Endothelial cell of umbilical vein (primary cell): ENCODE data around the gene CTAGE9. TPM values are rescaled to one million over a fixed set of nuclear protein-coding genes. Genes with fewer than 3 reads are reported as not detected.
A peak's percentile ranks its signal among the peaks of the same experiment; 100 is the strongest.

Source experiments
- BruUV-seq: library from RNA; stranded (reverse); fragments of 400-500 nt; replicated peaks from 2 replicates; lab custom pipeline; 2021; lab: Mats Ljungman, UMichigan
- CTCF ChIA-PET: fragments of 300-600, 350-600 bp; sonication (Branson Sonifier 250); formaldehyde crosslinking; loops from one replicate; lab custom pipeline; 2021; ENCODE audit warnings: antibody characterized with exemption, inconsistent platforms; lab: Charles Lee
- POLR2A ChIA-PET: fragments of 300-600, 350-600 bp; sonication (Branson Sonifier 250); formaldehyde crosslinking; loops from one replicate; lab custom pipeline; 2021; ENCODE audit warnings: antibody characterized with exemption, inconsistent platforms; lab: Charles Lee
- DNase-seq: peaks from one replicate; pipeline ENCODE4 v3.0.0-alpha.2; 2011; ENCODE audit warnings: low read depth, low spot score
- FAIRE-seq: peaks from 2 replicates; lab custom pipeline; 2011; peaks lifted over from hg19 to GRCh38; lab: Jason Lieb, UNC
- H2AFZ ChIP-seq: 2 replicates; pipeline ENCODE4 v1.6.0; 2012; ENCODE audit warnings: low read depth, low read length, control low read depth, inconsistent platforms
- H3K27ac ChIP-seq: 2 replicates; pipeline ENCODE4 v1.5.1; 2011; ENCODE audit warnings: low read depth, mild to moderate bottlenecking, control low read depth, low read length, moderate library complexity; ENCODE audit not compliant: insufficient read depth
- H3K27me3 ChIP-seq, 2 experiments: 2 replicates each; pipeline versions ENCODE4 v1.6.0 to v1.6.1; 2011; ENCODE audit warnings: low read length in 2 of 2, mixed read lengths in 1 of 2; ENCODE audit not compliant: control insufficient read depth in 2 of 2, insufficient read depth in 2 of 2
- H3K36me3 ChIP-seq, 2 experiments: 2 replicates in 1 of 2; 3 replicates in 1 of 2; pipeline ENCODE4 v1.5.1; 2011; ENCODE audit warnings: low read length in 2 of 2, mild to moderate bottlenecking in 1 of 2, moderate library complexity in 1 of 2; ENCODE audit not compliant: control insufficient read depth in 2 of 2, insufficient read depth in 2 of 2; ENCODE audit errors: extremely low read depth in 1 of 2
- H3K4me1 ChIP-seq: 3 replicates; pipeline ENCODE4 v1.5.1; 2011; ENCODE audit warnings: mild to moderate bottlenecking, low read length; ENCODE audit not compliant: control insufficient read depth, insufficient read depth; ENCODE audit errors: extremely low read depth
- H3K4me2 ChIP-seq: 2 replicates; pipeline ENCODE4 v1.6.1; 2011; ENCODE audit warnings: low read length, control low read depth, mixed read lengths; ENCODE audit not compliant: insufficient read depth
- H3K4me3 ChIP-seq, 3 experiments: fragments of 200-600 bp in 1 of 3; sonication (generic), shearing (Covaris generic) in 1 of 3; replicated peaks in 1 of 3; 2 replicates each; pipeline ENCODE4 v1.5.1; 2011 to 2016; ENCODE audit warnings: control low read depth in 3 of 3, low read length in 3 of 3, mild to moderate bottlenecking in 2 of 3, inconsistent platforms in 1 of 3, low read depth in 1 of 3, moderate library complexity in 1 of 3; ENCODE audit not compliant: insufficient read depth in 1 of 3
- H3K79me2 ChIP-seq: 2 replicates; pipeline ENCODE4 v1.6.0; 2012; ENCODE audit warnings: low read length, inconsistent platforms; ENCODE audit not compliant: control insufficient read depth, insufficient read depth
- H3K9ac ChIP-seq: replicated peaks from 2 replicates; pipeline ENCODE3; 2011; ENCODE audit warnings: low read length, control low read depth; ENCODE audit not compliant: insufficient read depth; ENCODE audit errors: extremely low read depth
- H3K9me1 ChIP-seq: replicated peaks from 3 replicates; pipeline ENCODE4 v1.6.0; 2011; ENCODE audit warnings: mild to moderate bottlenecking, low read length; ENCODE audit not compliant: control insufficient read depth, insufficient read depth; ENCODE audit errors: extremely low read depth
- H3K9me3 ChIP-seq: replicated peaks from 2 replicates; pipeline ENCODE4 v1.5.1; 2012; ENCODE audit warnings: low read length, inconsistent platforms; ENCODE audit not compliant: control insufficient read depth, insufficient read depth
- H4K20me1 ChIP-seq: replicated peaks from 2 replicates; pipeline ENCODE3; 2011; ENCODE audit warnings: mild to moderate bottlenecking, low read length; ENCODE audit not compliant: control insufficient read depth, insufficient read depth; ENCODE audit errors: extremely low read depth
- CTCF ChIP-seq, 2 donors: IDR thresholded peaks; 1 replicate in 1 of 2; 2 replicates in 1 of 2; pipeline ENCODE4 v1.5.1; 2011; ENCODE audit warnings: low read length in 2 of 2, mild to moderate bottlenecking in 2 of 2, moderate library complexity in 2 of 2, control low read depth in 1 of 2, inconsistent platforms in 1 of 2, low read depth in 1 of 2; ENCODE audit not compliant: insufficient read depth in 1 of 2; ENCODE audit errors: extremely low read depth in 1 of 2
- EZH2 ChIP-seq: IDR thresholded peaks from 2 replicates; pipeline ENCODE4 v1.6.1; 2012; ENCODE audit warnings: borderline replicate concordance, low read depth, mild to moderate bottlenecking, moderate library complexity, low read length, inconsistent platforms; ENCODE audit not compliant: severe bottlenecking
- FOS ChIP-seq: IDR thresholded peaks from 2 replicates; pipeline ENCODE4 v1.6.1; 2011; ENCODE audit warnings: mild to moderate bottlenecking, low read length, moderate library complexity, borderline replicate concordance; ENCODE audit not compliant: insufficient read depth
- JUN ChIP-seq: IDR thresholded peaks from 2 replicates; pipeline ENCODE4 v1.6.1; 2011; ENCODE audit warnings: borderline replicate concordance, low read depth; ENCODE audit not compliant: insufficient read length, insufficient read depth
- MAX ChIP-seq: IDR thresholded peaks from 2 replicates; pipeline ENCODE4 v1.6.1; 2011; ENCODE audit not compliant: insufficient read depth, insufficient read length
- MYC ChIP-seq: IDR thresholded peaks from one replicate; pipeline ENCODE4 v1.6.1; 2011; ENCODE audit warnings: mild to moderate bottlenecking, low read depth, low read length
- POLR2A ChIP-seq: IDR thresholded peaks from 2 replicates; pipeline ENCODE4 v1.6.1; 2012; ENCODE audit warnings: low read depth, mild to moderate bottlenecking, control low read depth, low read length
- dilution Hi-C: fragments of 300-500 bp; cut with MboI; formaldehyde crosslinking; loops from one replicate; pipeline ENCODE4 v1.15.0; 2019; ENCODE audit warnings: low sequenced_read_pairs; ENCODE audit not compliant: extremely low pct_ligation_motif_present
- intact Hi-C: fragments of 100-400 bp; cut with micrococcal nuclease; formaldehyde crosslinking; loops from one replicate; pipeline ENCODE4 v1.10.0; 2022
- polyA plus RNA-seq, 4 experiments: library from polyadenylated mRNA; depleted of rRNA in 3 of 4; stranded (reverse) in 3 of 4; unstranded in 1 of 4; fragments of >200 nt; gene quantifications; 2 replicates each; pipeline versions ENCODE4 v1.2.1 to v1.2.3, GENCODE V29; 2011 to 2012; ENCODE audit warnings: missing spikeins in 1 of 4
- total RNA-seq: library from RNA; stranded (reverse); gene quantifications from 2 replicates; pipeline ENCODE4 v1.2.3, GENCODE V29; 2021

The CTAGE9 gene
- total and polyA plus RNA-seq, 2 donors (not counting 3 experiments of a cell fraction or from before 2014, with no cell fraction given): not detected

GRCh38 chr6:131744432-131745287, 33.8 kb upstream of the CTAGE9 start:
- no peak for FAIRE-seq
- H2AFZ ChIP-seq: no peak overlapping the region

GRCh38 chr6:131741688-131742393, 31.0 kb upstream of the CTAGE9 start:
- Histone ChIP-seq H3K79me2 (no peaks in the 10 kb centered on the region), H3K9me1 (no peaks in the 10 kb centered on the region), H3K9me3 (no peaks in the 10 kb centered on the region), H3K27me3 (no peaks in the 10 kb centered on the region), H3K27ac (no peak overlapping the region), H3K4me3 (no peak overlapping the region), H3K4me2 (no peak overlapping the region), H3K4me1 (peaks cover 4% of the 10 kb centered on the region), H3K36me3 (no peaks in the 10 kb centered on the region), H4K20me1 (no peaks in the 10 kb centered on the region), H2AFZ (no peak overlapping the region), H3K9ac (no peak overlapping the region)
- ChIA-PET POLR2A (no interaction called here), CTCF (no interaction called here)
- dilution Hi-C loops (no loop called here), intact Hi-C loops (no loop called here)
- FAIRE-seq (no peak), DNase-seq (no peak)
- BruUV-seq: no TSS peak
- TF ChIP-seq MYC: no peak
- TF ChIP-seq JUN: no peak
- no peak for TF ChIP-seq EZH2
- TF ChIP-seq POLR2A: no peak
- TF ChIP-seq FOS: no peak
- TF ChIP-seq MAX: no peak
- TF ChIP-seq CTCF (IDR thresholded peaks at IDR 0.05; ENCODE audit: extremely low read depth in 1 of 2, insufficient read depth in 1 of 2, low read depth in 1 of 2, low read length in 2 of 2): no peak

More at GRCh38 chr6:131744432-131745287, 33.8 kb upstream of the CTAGE9 start:
- Histone ChIP-seq H4K20me1 (no peaks in the 10 kb centered on the region), H3K4me1 (peaks cover 4% of the 10 kb centered on the region), H3K27me3 (no peaks in the 10 kb centered on the region), H3K79me2 (no peaks in the 10 kb centered on the region), H3K9me3 (no peaks in the 10 kb centered on the region), H3K36me3 (no peaks in the 10 kb centered on the region), H3K4me2 (no peak overlapping the region), H3K9ac (no peak overlapping the region), H3K9me1 (no peaks in the 10 kb centered on the region), H3K27ac (no peak overlapping the region), H3K4me3 (no peak overlapping the region)
- no peak for TF ChIP-seq POLR2A
- TF ChIP-seq MYC: no peak
- dilution Hi-C loops: no loop called here
- BruUV-seq: no TSS peak
- DNase-seq: peak; percentile 18
- intact Hi-C loops: no loop called here
- POLR2A ChIA-PET: no interaction called here
- CTCF ChIA-PET: interaction anchor here (0.9 to 1.7 kb wide), 4 partner anchors 14 to 165 kb away, joined by 3 to 5 read pairs (median 4); no protein-coding TSS in a partner anchor
